Measurements from ENCODE around the gene EPB41.
A peak's percentile ranks its signal among the peaks of the same experiment; 100 is the strongest.
"Not testable (repeated sequence)": the region's sequence is repeated elsewhere in the genome, so short reads cannot be mapped to it uniquely, and the experiment has no call there.

Gene EPB41

DNA sequence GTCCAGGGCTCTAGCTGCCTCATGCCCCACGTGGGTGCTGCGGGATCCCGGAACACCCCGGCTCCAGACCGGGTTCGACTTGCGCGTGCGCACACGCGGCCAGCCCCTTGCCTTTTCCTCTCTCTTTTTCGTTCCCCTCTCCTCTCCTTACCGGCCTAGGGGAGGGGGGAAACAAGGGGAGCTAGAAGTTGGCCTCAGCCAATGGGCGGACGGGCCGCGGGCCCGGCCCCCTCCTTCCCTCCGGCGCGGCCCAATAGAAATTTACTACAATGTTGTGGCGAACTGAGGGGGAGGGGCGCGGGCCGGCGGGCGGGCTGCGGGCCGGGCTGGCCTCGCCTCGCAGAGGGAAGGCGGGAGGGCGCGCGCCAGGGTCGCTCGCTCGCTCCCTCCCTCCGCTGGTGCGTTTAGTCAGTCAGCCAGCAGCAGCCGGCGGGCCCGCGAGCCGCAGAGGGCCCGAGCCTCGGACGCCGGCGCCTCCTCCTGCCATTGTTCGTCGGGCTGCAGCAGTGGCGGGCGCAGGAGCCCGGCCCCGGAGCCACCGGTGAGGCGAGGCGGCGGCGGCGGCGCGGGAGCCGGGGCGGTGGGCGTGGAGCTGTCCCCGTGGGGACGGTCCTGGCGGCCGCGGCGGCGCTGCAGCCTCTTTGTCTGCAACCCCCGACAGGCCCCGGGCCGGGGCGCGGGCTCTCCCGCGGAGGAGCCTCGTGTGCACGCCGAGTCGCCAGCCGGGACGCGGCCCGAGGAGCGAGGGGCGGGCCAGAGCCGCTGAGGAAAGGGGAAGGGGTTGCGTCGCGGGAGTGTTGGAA lies at the start of gene EPB41:
EPB41 (plus strand) TSS at position 342 of the 803 bp plus-strand sequence. CDS start 72,869 bp downstream, outside the sequence.
- peak within 1 kb of the TSS; percentile 55 for H3K27ac ChIP-seq
- peak; percentile 96 for DNase-seq (ENCODE audit: low spot score)
- ChIA-PET CTCF (interaction anchor here (0.5 to 0.9 kb wide), 3 partner anchors 37 to 538 kb away, joined by 3 to 5 read pairs (median 3); no protein-coding TSS in a partner anchor), POLR2A (ENCODE audit: low non-redundant PET) (no interaction called here)
- TF ChIP-seq CTCF (conservative IDR thresholded peaks at IDR 0.05; ENCODE audit: low read depth), result no peak

- TF ChIP-seq CTCF (conservative IDR thresholded peaks at IDR 0.05; ENCODE audit: low read depth), result no peak
- H3K27ac ChIP-seq, result no peak overlapping the region
- ChIA-PET POLR2A (ENCODE audit: low non-redundant PET) (no interaction called here), CTCF (interaction anchor here (1.1 kb wide), 1 partner anchor 12 kb away, joined by 3 read pairs; no protein-coding TSS in a partner anchor)
- no peak for DNase-seq (ENCODE audit: low spot score)
Measured at GRCh38 chr1:28864695-28865094, 49.7 kb upstream of the EPB41 start.

DNA sequence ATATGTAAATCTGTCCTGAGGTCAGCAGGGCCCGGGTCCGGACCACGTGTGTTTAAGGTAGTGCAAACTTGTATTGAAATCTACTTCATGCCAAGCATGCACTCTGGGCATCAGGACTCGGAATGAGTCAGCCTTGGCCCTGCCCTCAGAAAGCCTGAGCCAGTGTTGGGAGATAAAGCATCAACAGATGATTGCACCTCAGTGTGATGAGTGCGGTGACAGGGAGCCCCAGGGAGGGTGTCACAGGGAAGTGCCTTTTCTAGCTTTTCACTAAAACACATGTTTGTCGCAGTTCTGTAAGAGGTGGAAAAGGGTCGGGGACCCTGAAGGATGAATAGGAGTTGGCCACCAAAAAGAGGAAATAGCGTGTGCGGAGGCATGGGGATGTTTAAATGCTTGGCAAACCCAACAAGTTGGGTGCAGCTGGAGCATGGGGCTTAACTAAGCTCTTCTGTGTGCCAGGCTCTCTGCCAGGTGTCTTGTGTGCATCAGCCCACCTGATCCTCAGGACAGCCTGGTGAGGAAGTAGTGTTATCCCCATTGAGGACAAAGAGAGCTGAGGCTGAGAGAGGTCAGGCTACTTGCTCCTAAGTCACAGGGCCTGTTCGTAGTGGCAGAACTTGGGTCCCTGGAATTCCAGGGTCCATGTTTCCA lies 48.2 kb upstream of the EPB41 start:
- ChIA-PET POLR2A (ENCODE audit: low non-redundant PET) (no interaction called here), CTCF (interaction anchor here (1.2 kb wide), 1 partner anchor 11 kb away, joined by 3 read pairs; no protein-coding TSS in a partner anchor)
- DNase-seq (ENCODE audit: low spot score), result no peak
- TF ChIP-seq CTCF (conservative IDR thresholded peaks at IDR 0.05; ENCODE audit: low read depth), result no peak
- no peak overlapping the region for H3K27ac ChIP-seq

DNA sequence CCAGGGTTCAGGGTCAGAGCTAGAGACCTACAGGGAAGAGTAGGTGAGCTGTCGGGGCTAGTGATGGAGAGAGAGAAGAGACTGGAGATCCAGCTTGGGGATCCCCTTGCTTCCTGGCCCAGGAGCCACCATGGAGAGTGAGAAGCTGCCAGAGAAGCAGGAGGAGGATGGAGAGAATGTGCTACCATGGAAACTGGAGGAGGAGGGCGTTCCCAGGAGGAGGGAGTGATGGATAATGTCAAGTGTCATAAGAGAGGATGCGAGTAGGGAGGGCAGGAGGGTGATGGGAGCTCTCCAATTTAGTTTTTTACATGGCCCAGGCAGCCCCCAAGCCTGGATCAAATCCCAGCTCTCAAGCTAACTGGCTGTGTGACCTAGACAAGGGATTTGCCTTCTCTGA lies 46.5 kb upstream of the EPB41 start:
- DNase-seq (ENCODE audit: low spot score), result no peak
- H3K27ac ChIP-seq, result no peak overlapping the region
- TF ChIP-seq CTCF (conservative IDR thresholded peaks at IDR 0.05; ENCODE audit: low read depth), result no peak
- CTCF ChIA-PET, result interaction anchor here (2.0 kb wide), 1 partner anchor 9 kb away, joined by 11 read pairs; no protein-coding TSS in a partner anchor
- POLR2A ChIA-PET (ENCODE audit: low non-redundant PET), result no interaction called here

DNA sequence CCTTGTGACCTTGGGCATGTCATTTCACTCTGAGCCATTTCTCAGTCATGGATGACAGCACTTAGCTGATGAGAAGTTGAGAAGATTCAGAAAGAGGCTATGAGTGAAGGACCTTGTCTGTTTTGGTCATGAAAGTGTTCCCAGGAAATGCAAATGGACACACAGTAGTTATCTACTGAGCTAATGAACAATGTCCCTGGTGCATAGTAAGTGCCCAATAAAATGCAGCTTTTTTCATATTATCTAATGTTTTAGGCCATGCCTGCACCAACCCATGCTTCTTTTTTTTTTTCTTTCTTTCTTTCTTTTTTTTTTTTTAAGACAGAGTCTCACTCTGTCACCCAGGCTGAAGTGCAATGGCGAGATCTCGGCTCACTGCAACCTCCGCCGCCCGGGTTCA lies 44.4 kb upstream of the EPB41 start:
- no peak overlapping the region for H3K27ac ChIP-seq
- ChIA-PET CTCF (interaction anchor here (0.6 to 1.5 kb wide), 2 partner anchors 12 to 16 kb away, joined by 3 to 4 read pairs; no protein-coding TSS in a partner anchor), POLR2A (ENCODE audit: low non-redundant PET) (no interaction called here)
- no peak for TF ChIP-seq CTCF (conservative IDR thresholded peaks at IDR 0.05; ENCODE audit: low read depth)
- DNase-seq (ENCODE audit: low spot score), result no peak

- POLR2A ChIA-PET (ENCODE audit: low non-redundant PET), result no interaction called here
- H3K27ac ChIP-seq, result no peak overlapping the region
- CTCF ChIA-PET, result no interaction called here
Measured at GRCh38 chr1:28871631-28872401, 42.6 kb upstream of the EPB41 start.

GRCh38 chr1:28875134-28875533 lies 39.2 kb upstream of the EPB41 start:
- DNase-seq (ENCODE audit: low spot score); POLR2A ChIA-PET (ENCODE audit: low non-redundant PET): not testable (repeated sequence)
- CTCF ChIA-PET, result interaction anchor here (0.6 kb wide), 3 partner anchors 82 to 232 kb away, joined by 4 to 7 read pairs (median 5); no protein-coding TSS in a partner anchor

More at GRCh38 chr1:28871631-28872401, 42.6 kb upstream of the EPB41 start:
- DNase-seq (ENCODE audit: low spot score), result no peak
- TF ChIP-seq CTCF (conservative IDR thresholded peaks at IDR 0.05; ENCODE audit: low read depth), result no peak

More at GRCh38 chr1:28875134-28875533, 39.2 kb upstream of the EPB41 start:
- H3K27ac ChIP-seq, result not testable (repeated sequence)

Data from RWPE1 (cell line).